IMR-90 (cell line): ENCODE data around the gene C16orf74. TPM values are rescaled to one million over a fixed set of nuclear protein-coding genes. Genes with fewer than 3 reads are reported as not detected.

ENCODE experiments used
- ATAC-seq: fragments of 200-7000 bp; cut with Tn5 transposase; 2 replicates; pipeline ENCODE4 v1.9.1; 2020; ENCODE audit warnings: low read depth, mild to moderate bottlenecking, moderate library complexity
- BruUV-seq: library from RNA; stranded (reverse); fragments of 400-500 nt; replicated peaks from 2 replicates; lab custom pipeline; 2021; lab: Mats Ljungman, UMichigan
- CTCF ChIA-PET: fragments of 300-600 bp; formaldehyde crosslinking; extraction: SDS; loops from one replicate; lab custom pipeline; 2021; ENCODE audit warnings: antibody characterized with exemption; lab: Yijun Ruan, JAX
- POLR2A ChIA-PET: fragments of 300-600 bp; sonication (Branson Sonifier 250); formaldehyde crosslinking; loops from one replicate; lab custom pipeline; 2022; ENCODE audit warnings: antibody characterized with exemption; ENCODE audit not compliant: unreplicated experiment; lab: Charles Lee
- DNase-seq: peaks from one replicate; pipeline ENCODE4 v3.0.0; 2013
- H2AFZ ChIP-seq: replicated peaks from 2 replicates; pipeline ENCODE3; 2013; ENCODE audit warnings: low read length, mild to moderate bottlenecking; ENCODE audit not compliant: poor library complexity
- H2AK5ac ChIP-seq: 2 replicates; pipeline ENCODE4 v1.6.1; 2013; ENCODE audit warnings: low read depth, low read length, inconsistent platforms
- H2AK9ac ChIP-seq: replicated peaks from 2 replicates; pipeline ENCODE3; 2013; ENCODE audit warnings: mild to moderate bottlenecking, low read depth, low read length, moderate library complexity; ENCODE audit not compliant: poor library complexity
- H2BK120ac ChIP-seq: 2 replicates; pipeline ENCODE4 v1.6.1; 2013; ENCODE audit warnings: low read depth, low read length, inconsistent platforms
- H2BK15ac ChIP-seq: 3 replicates; pipeline ENCODE4 v1.6.1; 2013; ENCODE audit warnings: low read depth, low read length, inconsistent platforms
- H2BK20ac ChIP-seq: 2 replicates; pipeline ENCODE4 v1.6.1; 2013; ENCODE audit warnings: low read depth, mild to moderate bottlenecking, inconsistent platforms, low read length, moderate library complexity
- H2BK5ac ChIP-seq: 2 replicates; pipeline ENCODE4 v1.6.1; 2013; ENCODE audit warnings: mild to moderate bottlenecking, low read depth, low read length, inconsistent platforms; ENCODE audit not compliant: poor library complexity, severe bottlenecking
- H3K14ac ChIP-seq: replicated peaks from 2 replicates; pipeline ENCODE4 v1.6.1; 2013; ENCODE audit warnings: low read depth, low read length, inconsistent platforms
- H3K18ac ChIP-seq: 2 replicates; pipeline ENCODE4 v1.6.1; 2013; ENCODE audit warnings: low read depth, low read length, control low read depth
- H3K23ac ChIP-seq: 2 replicates; pipeline ENCODE4 v1.6.1; 2013; ENCODE audit warnings: low read depth, low read length, inconsistent platforms
- H3K27ac ChIP-seq: 2 replicates; pipeline ENCODE4 v1.5.1; 2013; ENCODE audit warnings: mild to moderate bottlenecking, control low read depth, low read length; ENCODE audit not compliant: insufficient read depth
- H3K27me3 ChIP-seq: 2 replicates; pipeline ENCODE4 v1.6.1; 2013; ENCODE audit warnings: low read length; ENCODE audit not compliant: control insufficient read depth, insufficient read depth
- H3K36me3 ChIP-seq: 2 replicates; pipeline ENCODE4 v1.6.1; 2013; ENCODE audit warnings: low read length, mixed read lengths; ENCODE audit not compliant: control insufficient read depth, insufficient read depth
- H3K4ac ChIP-seq: 2 replicates; pipeline ENCODE4 v1.6.1; 2013; ENCODE audit warnings: low read depth, low read length, inconsistent platforms
- H3K4me1 ChIP-seq: 2 replicates; pipeline ENCODE4 v1.6.1; 2013; ENCODE audit warnings: low read length, mixed read lengths; ENCODE audit not compliant: control insufficient read depth, insufficient read depth
- H3K4me2 ChIP-seq: 2 replicates; pipeline ENCODE4 v1.6.1; 2013; ENCODE audit warnings: low read depth, mild to moderate bottlenecking, control low read depth, low read length, moderate library complexity
- H3K4me3 ChIP-seq: 2 replicates; pipeline ENCODE4 v1.5.1; 2013; ENCODE audit warnings: low read depth, mild to moderate bottlenecking, control low read depth, low read length, moderate library complexity; ENCODE audit not compliant: insufficient read depth
- H3K56ac ChIP-seq: 2 replicates; pipeline ENCODE4 v1.6.1; 2013; ENCODE audit warnings: low read length, inconsistent platforms; ENCODE audit not compliant: insufficient read depth; ENCODE audit errors: extremely low read depth
- H3K79me1 ChIP-seq, 2 experiments: 2 replicates each; pipeline ENCODE4 v1.6.1; 2013; ENCODE audit warnings: low read length in 2 of 2, inconsistent platforms in 1 of 2, low read depth in 1 of 2
- H3K9ac ChIP-seq: 2 replicates; pipeline ENCODE4 v1.6.1; 2013; ENCODE audit warnings: low read depth, low read length, control low read depth
- H3K9me1 ChIP-seq: 2 replicates; pipeline ENCODE4 v1.6.1; 2013; ENCODE audit warnings: low read length, inconsistent platforms; ENCODE audit not compliant: insufficient read depth
- H3K9me3 ChIP-seq: 2 replicates; pipeline ENCODE4 v1.6.1; 2013; ENCODE audit warnings: low read length; ENCODE audit not compliant: control insufficient read depth, insufficient read depth
- H4K20me1 ChIP-seq: 2 replicates; pipeline ENCODE4 v1.6.1; 2013; ENCODE audit warnings: low read length, inconsistent platforms; ENCODE audit not compliant: insufficient read depth
- H4K5ac ChIP-seq: 2 replicates; pipeline ENCODE4 v1.6.1; 2013; ENCODE audit warnings: mild to moderate bottlenecking, low read depth, low read length, control low read depth
- H4K8ac ChIP-seq, 2 experiments: 2 replicates each; pipeline ENCODE4 v1.6.1; 2013; ENCODE audit warnings: low read depth in 2 of 2, low read length in 2 of 2, control low read depth in 1 of 2, inconsistent platforms in 1 of 2
- H4K91ac ChIP-seq: 2 replicates; pipeline ENCODE4 v1.6.1; 2013; ENCODE audit warnings: low read depth, low read length, inconsistent platforms; ENCODE audit not compliant: insufficient read depth
- MXI1 ChIP-seq: IDR thresholded peaks from 2 replicates; pipeline ENCODE4 v1.6.1; 2012; ENCODE audit warnings: low read depth, mild to moderate bottlenecking, low read length, moderate library complexity, borderline replicate concordance
- RAD21 ChIP-seq: IDR thresholded peaks from 2 replicates; pipeline ENCODE4 v1.6.1; 2012; ENCODE audit warnings: low read length, improper control_type of control experiment
- USF2 ChIP-seq: fragments of 150-350 bp; IDR thresholded peaks from 2 replicates; pipeline ENCODE4 v1.6.1; 2017; ENCODE audit warnings: mild to moderate bottlenecking, antibody characterized with exemption, low read length, low read depth
- WGBS, 2 experiments: methylation state at CpG; one replicate each; pipeline versions ENCODE4 v1.1.5 to v1.1.7; 2013; ENCODE audit warnings: missing lambda C conversion rate in 2 of 2; ENCODE audit not compliant: insufficient read length in 1 of 2; ENCODE audit errors: extremely low coverage in 2 of 2; 5-methylcytosine and 5-hydroxymethylcytosine counted together
- dilution Hi-C: fragments of 300-500 bp; cut with HindIII; formaldehyde crosslinking; loops from one replicate; pipeline ENCODE4 v1.14.3; 2018; ENCODE audit warnings: low sequenced_read_pairs; ENCODE audit not compliant: unreplicated experiment
- in situ Hi-C: fragments of 300-500 bp; cut with MboI; formaldehyde crosslinking; loops from 3 replicates; pipeline ENCODE4 v1.14.3; 2019; ENCODE audit warnings: low sequenced_read_pairs, inconsistent platforms, mixed read lengths
- intact Hi-C: fragments of 100-400 bp; cut with micrococcal nuclease; formaldehyde crosslinking; loops from 2 replicates; pipeline ENCODE4 v1.10.0; 2022
- polyA plus RNA-seq, 3 experiments: library from polyadenylated mRNA; depleted of rRNA; stranded (reverse); fragments of >200 nt; gene quantifications; 2 replicates each; pipeline ENCODE4 v1.2.3, GENCODE V29; 2012; ENCODE audit warnings: low replicate concordance in 1 of 3
- total RNA-seq: library from RNA; depleted of rRNA; stranded (reverse); fragments of >200 nt; gene quantifications from 2 replicates; pipeline ENCODE4 v1.2.3, GENCODE V29; 2012

Gene C16orf74
- total and polyA plus RNA-seq, 2 of the 4 experiments (the other 2 are of a cell fraction): 4.5 to 12.2 TPM

DNA sequence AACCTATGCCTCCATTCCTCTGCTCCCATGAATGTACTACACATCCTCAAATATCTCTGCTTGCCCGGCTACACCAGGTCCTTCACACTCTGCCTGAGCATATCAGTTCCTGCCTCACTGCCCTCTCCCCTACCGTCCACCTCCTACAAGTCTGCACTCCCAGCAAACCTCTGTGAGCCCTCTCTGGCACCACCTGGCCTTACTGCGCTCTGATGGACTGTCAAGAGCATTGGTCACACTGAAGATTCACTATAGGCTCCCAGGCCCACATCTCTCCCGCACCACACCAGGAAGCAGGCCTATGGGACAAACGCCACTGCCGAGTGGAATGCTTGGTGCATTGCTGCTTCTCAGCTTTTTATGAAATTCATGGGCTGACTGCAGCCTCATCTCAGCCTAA is 71.0 kb downstream of the C16orf74 start:
- H3K23ac ChIP-seq: no peak overlapping the region
- H4K91ac ChIP-seq: no peak overlapping the region
- no peak overlapping the region for H4K8ac ChIP-seq
- H3K4me3 ChIP-seq: no peak overlapping the region
- peaks cover 9% of the 10 kb centered on the region; the same call in 1 of the 2 replicates for H4K20me1 ChIP-seq
- no peak overlapping the region for H2BK15ac ChIP-seq
- no peak overlapping the region for H2BK5ac ChIP-seq
- H4K5ac ChIP-seq: no peak overlapping the region
- H3K56ac ChIP-seq: no peak overlapping the region
- intact Hi-C loops: loop anchor here (5.0 kb wide), 1 partner anchor 117 kb away; the partner anchor contains the start of genes COX4I1 and EMC8
- H3K27me3 ChIP-seq: no peaks in the 10 kb centered on the region
- H2BK120ac ChIP-seq: no peak overlapping the region
- no peak overlapping the region for H3K9ac ChIP-seq
- POLR2A ChIA-PET: no interaction called here
- H3K18ac ChIP-seq: no peak overlapping the region
- no peak overlapping the region for H3K27ac ChIP-seq
- peaks cover 20% of the 10 kb centered on the region for H3K36me3 ChIP-seq
- no peak overlapping the region for H3K14ac ChIP-seq
- no peak overlapping the region for H2AK9ac ChIP-seq
- H3K4ac ChIP-seq: no peak overlapping the region
- H2AFZ ChIP-seq: no peak overlapping the region
- CTCF ChIA-PET: no interaction called here
- H3K79me1 ChIP-seq: peaks cover 7 to 29% of the 10 kb centered on the region in 2 experiments; a peak in 3 of 4 replicates
- peaks cover 5% of the 10 kb centered on the region for H3K9me1 ChIP-seq
- no peaks in the 10 kb centered on the region for H3K9me3 ChIP-seq
- 94% methylated on average over 5 of the region's 6 CpGs; no CpG with 5 or more reads in 1 of the 2 experiments for WGBS, 2 experiments
- ATAC-seq (no peak), DNase-seq (no peak)
- TF ChIP-seq MXI1: no peak
- TF ChIP-seq USF2: no peak
- no peak for TF ChIP-seq RAD21
- H3K4me2 ChIP-seq: no peak overlapping the region
- H2AK5ac ChIP-seq: no peak overlapping the region
- no peaks in the 10 kb centered on the region for H3K4me1 ChIP-seq
- in situ Hi-C loops: no loop called here
- no peak overlapping the region for H2BK20ac ChIP-seq
- BruUV-seq: no TSS peak
- dilution Hi-C loops: no loop called here
